Endothelial cell of umbilical vein (primary cell): ENCODE results near the gene NKD1. TPM values are rescaled to one million over a fixed set of nuclear protein-coding genes. Genes with fewer than 3 reads are reported as not detected.

ENCODE experiments used
- BruUV-seq: library from RNA; stranded (reverse); fragments of 400-500 nt; replicated peaks from 2 replicates; lab custom pipeline; 2021; lab: Mats Ljungman, UMichigan
- CTCF ChIA-PET: fragments of 300-600, 350-600 bp; sonication (Branson Sonifier 250); formaldehyde crosslinking; loops from one replicate; lab custom pipeline; 2021; ENCODE audit warnings: antibody characterized with exemption, inconsistent platforms; lab: Charles Lee
- POLR2A ChIA-PET: fragments of 300-600, 350-600 bp; sonication (Branson Sonifier 250); formaldehyde crosslinking; loops from one replicate; lab custom pipeline; 2021; ENCODE audit warnings: antibody characterized with exemption, inconsistent platforms; lab: Charles Lee
- DNase-seq: peaks from one replicate; pipeline ENCODE4 v3.0.0-alpha.2; 2011; ENCODE audit warnings: low read depth, low spot score
- FAIRE-seq: peaks from 2 replicates; lab custom pipeline; 2011; peaks lifted over from hg19 to GRCh38; lab: Jason Lieb, UNC
- H2AFZ ChIP-seq: 2 replicates; pipeline ENCODE4 v1.6.0; 2012; ENCODE audit warnings: low read depth, low read length, control low read depth, inconsistent platforms
- H3K27ac ChIP-seq: 2 replicates; pipeline ENCODE4 v1.5.1; 2011; ENCODE audit warnings: low read depth, mild to moderate bottlenecking, control low read depth, low read length, moderate library complexity; ENCODE audit not compliant: insufficient read depth
- H3K27me3 ChIP-seq, 2 experiments: 2 replicates each; pipeline versions ENCODE4 v1.6.0 to v1.6.1; 2011; ENCODE audit warnings: low read length in 2 of 2, mixed read lengths in 1 of 2; ENCODE audit not compliant: control insufficient read depth in 2 of 2, insufficient read depth in 2 of 2
- H3K36me3 ChIP-seq, 2 experiments: 2 replicates in 1 of 2; 3 replicates in 1 of 2; pipeline ENCODE4 v1.5.1; 2011; ENCODE audit warnings: low read length in 2 of 2, mild to moderate bottlenecking in 1 of 2, moderate library complexity in 1 of 2; ENCODE audit not compliant: control insufficient read depth in 2 of 2, insufficient read depth in 2 of 2; ENCODE audit errors: extremely low read depth in 1 of 2
- H3K4me1 ChIP-seq: 3 replicates; pipeline ENCODE4 v1.5.1; 2011; ENCODE audit warnings: mild to moderate bottlenecking, low read length; ENCODE audit not compliant: control insufficient read depth, insufficient read depth; ENCODE audit errors: extremely low read depth
- H3K4me2 ChIP-seq: 2 replicates; pipeline ENCODE4 v1.6.1; 2011; ENCODE audit warnings: low read length, control low read depth, mixed read lengths; ENCODE audit not compliant: insufficient read depth
- H3K4me3 ChIP-seq, 3 experiments: fragments of 200-600 bp in 1 of 3; sonication (generic), shearing (Covaris generic) in 1 of 3; replicated peaks in 1 of 3; 2 replicates each; pipeline ENCODE4 v1.5.1; 2011 to 2016; ENCODE audit warnings: control low read depth in 3 of 3, low read length in 3 of 3, mild to moderate bottlenecking in 2 of 3, inconsistent platforms in 1 of 3, low read depth in 1 of 3, moderate library complexity in 1 of 3; ENCODE audit not compliant: insufficient read depth in 1 of 3
- H3K79me2 ChIP-seq: 2 replicates; pipeline ENCODE4 v1.6.0; 2012; ENCODE audit warnings: low read length, inconsistent platforms; ENCODE audit not compliant: control insufficient read depth, insufficient read depth
- H3K9ac ChIP-seq: replicated peaks from 2 replicates; pipeline ENCODE3; 2011; ENCODE audit warnings: low read length, control low read depth; ENCODE audit not compliant: insufficient read depth; ENCODE audit errors: extremely low read depth
- H3K9me1 ChIP-seq: replicated peaks from 3 replicates; pipeline ENCODE4 v1.6.0; 2011; ENCODE audit warnings: mild to moderate bottlenecking, low read length; ENCODE audit not compliant: control insufficient read depth, insufficient read depth; ENCODE audit errors: extremely low read depth
- H3K9me3 ChIP-seq: replicated peaks from 2 replicates; pipeline ENCODE4 v1.5.1; 2012; ENCODE audit warnings: low read length, inconsistent platforms; ENCODE audit not compliant: control insufficient read depth, insufficient read depth
- H4K20me1 ChIP-seq: replicated peaks from 2 replicates; pipeline ENCODE3; 2011; ENCODE audit warnings: mild to moderate bottlenecking, low read length; ENCODE audit not compliant: control insufficient read depth, insufficient read depth; ENCODE audit errors: extremely low read depth
- EZH2 ChIP-seq: IDR thresholded peaks from 2 replicates; pipeline ENCODE4 v1.6.1; 2012; ENCODE audit warnings: borderline replicate concordance, low read depth, mild to moderate bottlenecking, moderate library complexity, low read length, inconsistent platforms; ENCODE audit not compliant: severe bottlenecking
- FOS ChIP-seq: IDR thresholded peaks from 2 replicates; pipeline ENCODE4 v1.6.1; 2011; ENCODE audit warnings: mild to moderate bottlenecking, low read length, moderate library complexity, borderline replicate concordance; ENCODE audit not compliant: insufficient read depth
- GATA2 ChIP-seq: IDR thresholded peaks from 2 replicates; pipeline ENCODE4 v1.7.0; 2011; ENCODE audit warnings: low read depth, mild to moderate bottlenecking, moderate library complexity, mixed read lengths, low read length; ENCODE audit not compliant: insufficient read length, insufficient read depth
- JUN ChIP-seq: IDR thresholded peaks from 2 replicates; pipeline ENCODE4 v1.6.1; 2011; ENCODE audit warnings: borderline replicate concordance, low read depth; ENCODE audit not compliant: insufficient read length, insufficient read depth
- MYC ChIP-seq: IDR thresholded peaks from one replicate; pipeline ENCODE4 v1.6.1; 2011; ENCODE audit warnings: mild to moderate bottlenecking, low read depth, low read length
- POLR2A ChIP-seq: IDR thresholded peaks from 2 replicates; pipeline ENCODE4 v1.6.1; 2012; ENCODE audit warnings: low read depth, mild to moderate bottlenecking, control low read depth, low read length
- POLR2AphosphoS5 ChIP-seq: IDR thresholded peaks from 2 replicates; pipeline ENCODE4 v1.6.1; 2012; ENCODE audit warnings: low read depth, mild to moderate bottlenecking, control low read depth, low read length, moderate library complexity; ENCODE audit not compliant: insufficient read depth
- dilution Hi-C: fragments of 300-500 bp; cut with MboI; formaldehyde crosslinking; loops from one replicate; pipeline ENCODE4 v1.15.0; 2019; ENCODE audit warnings: low sequenced_read_pairs; ENCODE audit not compliant: extremely low pct_ligation_motif_present
- intact Hi-C: fragments of 100-400 bp; cut with micrococcal nuclease; formaldehyde crosslinking; loops from one replicate; pipeline ENCODE4 v1.10.0; 2022
- polyA plus RNA-seq, 4 experiments: library from polyadenylated mRNA; depleted of rRNA in 3 of 4; stranded (reverse) in 3 of 4; unstranded in 1 of 4; fragments of >200 nt; gene quantifications; 2 replicates each; pipeline versions ENCODE4 v1.2.1 to v1.2.3, GENCODE V29; 2011 to 2012; ENCODE audit warnings: missing spikeins in 1 of 4
- total RNA-seq: library from RNA; stranded (reverse); gene quantifications from 2 replicates; pipeline ENCODE4 v1.2.3, GENCODE V29; 2021
- TF ChIP-seq, protein P1 (sequence below), 2 donors: IDR thresholded peaks; 1 replicate in 1 of 2; 2 replicates in 1 of 2; pipeline ENCODE4 v1.5.1; 2011; ENCODE audit warnings: low read length in 2 of 2, mild to moderate bottlenecking in 2 of 2, moderate library complexity in 2 of 2, control low read depth in 1 of 2, inconsistent platforms in 1 of 2, low read depth in 1 of 2; ENCODE audit not compliant: insufficient read depth in 1 of 2; ENCODE audit errors: extremely low read depth in 1 of 2
- TF ChIP-seq, protein P2 (sequence below): IDR thresholded peaks from 2 replicates; pipeline ENCODE4 v1.6.1; 2011; ENCODE audit not compliant: insufficient read depth, insufficient read length

NKD1 gene
- total and polyA plus RNA-seq, 2 donors (not counting 3 experiments of a cell fraction or from before 2014, with no cell fraction given): not detected

DNA sequence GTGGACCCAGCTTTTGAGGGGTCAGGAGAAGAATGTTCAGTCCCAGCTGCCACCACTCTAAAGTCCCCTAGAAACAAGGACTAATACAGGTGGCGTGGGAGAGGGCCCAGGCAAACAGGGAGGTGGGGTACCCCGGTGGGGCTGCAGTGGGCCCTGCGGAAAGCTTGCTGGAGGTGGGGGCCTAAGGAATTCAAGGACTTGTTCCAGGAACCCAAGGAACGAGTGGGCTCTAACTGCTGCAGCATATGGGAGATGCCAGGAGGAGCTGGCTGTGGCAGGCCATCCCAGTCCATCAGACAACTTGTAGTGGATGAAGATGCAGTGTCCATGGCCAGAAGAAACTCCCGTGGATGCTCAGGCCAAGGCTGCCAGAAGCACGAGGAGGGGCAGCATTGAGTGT, 122.3 kb downstream of the NKD1 start:
- CTCF ChIA-PET: interaction anchor here (1.0 to 10.9 kb wide), 3 partner anchors 9 to 136 kb away, joined by 3 to 179 read pairs (median 8); no protein-coding TSS in a partner anchor
- no peak overlapping the region for H3K4me2 ChIP-seq
- no peak overlapping the region for H3K4me3 ChIP-seq
- H2AFZ ChIP-seq: no peak overlapping the region
- no peak for DNase-seq
- BruUV-seq: no TSS peak
- intact Hi-C loops (no loop called here), dilution Hi-C loops (no loop called here)
- H3K9me3 ChIP-seq: peaks cover 3% of the 10 kb centered on the region
- H3K4me1 ChIP-seq: no peaks in the 10 kb centered on the region
- no peak for FAIRE-seq
- TF ChIP-seq MYC: no peak
- no peak for TF ChIP-seq GATA2
- no peak for TF ChIP-seq POLR2A
- no peak for TF ChIP-seq EZH2
- TF ChIP-seq, protein P1, sequence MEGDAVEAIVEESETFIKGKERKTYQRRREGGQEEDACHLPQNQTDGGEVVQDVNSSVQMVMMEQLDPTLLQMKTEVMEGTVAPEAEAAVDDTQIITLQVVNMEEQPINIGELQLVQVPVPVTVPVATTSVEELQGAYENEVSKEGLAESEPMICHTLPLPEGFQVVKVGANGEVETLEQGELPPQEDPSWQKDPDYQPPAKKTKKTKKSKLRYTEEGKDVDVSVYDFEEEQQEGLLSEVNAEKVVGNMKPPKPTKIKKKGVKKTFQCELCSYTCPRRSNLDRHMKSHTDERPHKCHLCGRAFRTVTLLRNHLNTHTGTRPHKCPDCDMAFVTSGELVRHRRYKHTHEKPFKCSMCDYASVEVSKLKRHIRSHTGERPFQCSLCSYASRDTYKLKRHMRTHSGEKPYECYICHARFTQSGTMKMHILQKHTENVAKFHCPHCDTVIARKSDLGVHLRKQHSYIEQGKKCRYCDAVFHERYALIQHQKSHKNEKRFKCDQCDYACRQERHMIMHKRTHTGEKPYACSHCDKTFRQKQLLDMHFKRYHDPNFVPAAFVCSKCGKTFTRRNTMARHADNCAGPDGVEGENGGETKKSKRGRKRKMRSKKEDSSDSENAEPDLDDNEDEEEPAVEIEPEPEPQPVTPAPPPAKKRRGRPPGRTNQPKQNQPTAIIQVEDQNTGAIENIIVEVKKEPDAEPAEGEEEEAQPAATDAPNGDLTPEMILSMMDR (IDR thresholded peaks at IDR 0.05; ENCODE audit: extremely low read depth in 1 of 2, insufficient read depth in 1 of 2, low read depth in 1 of 2, low read length in 2 of 2): no peak
- no peak for TF ChIP-seq JUN
- no peak for TF ChIP-seq FOS
- TF ChIP-seq, protein P2, sequence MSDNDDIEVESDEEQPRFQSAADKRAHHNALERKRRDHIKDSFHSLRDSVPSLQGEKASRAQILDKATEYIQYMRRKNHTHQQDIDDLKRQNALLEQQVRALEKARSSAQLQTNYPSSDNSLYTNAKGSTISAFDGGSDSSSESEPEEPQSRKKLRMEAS: no peak
- TF ChIP-seq POLR2AphosphoS5: no peak
- H3K27me3 ChIP-seq: no peaks in the 10 kb centered on the region
- H3K9ac ChIP-seq: no peak overlapping the region
- H3K36me3 ChIP-seq: no peaks in the 10 kb centered on the region
- no peaks in the 10 kb centered on the region for H3K9me1 ChIP-seq
- no peaks in the 10 kb centered on the region for H4K20me1 ChIP-seq
- POLR2A ChIA-PET: no interaction called here
- H3K27ac ChIP-seq: no peak overlapping the region
- H3K79me2 ChIP-seq: no peaks in the 10 kb centered on the region
